ENCODE measurements around the gene RIPOR3.

DNA sequence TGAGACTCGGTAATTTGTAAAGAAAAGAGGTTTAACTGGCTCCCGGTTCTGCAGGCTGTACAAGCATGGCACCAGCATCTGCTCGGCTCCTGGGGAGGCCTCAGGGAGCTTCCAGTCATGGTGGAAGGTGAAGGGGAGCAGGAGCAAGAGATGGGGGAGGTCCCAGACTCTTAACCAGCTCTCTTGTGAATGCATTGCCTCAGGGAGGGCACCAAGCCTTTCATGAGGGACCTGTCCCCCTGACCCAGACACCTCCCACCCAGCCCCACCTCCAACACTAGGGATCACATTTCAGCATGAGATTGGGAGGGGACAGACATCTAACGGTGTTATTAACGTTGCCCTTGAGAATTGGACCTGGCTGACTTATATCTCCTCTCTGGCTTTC, 112.6 kb downstream of the RIPOR3 start:
- TF ChIP-seq EP300 (IDR thresholded peaks at IDR 0.05), result no peak
- TF ChIP-seq, protein P1, sequence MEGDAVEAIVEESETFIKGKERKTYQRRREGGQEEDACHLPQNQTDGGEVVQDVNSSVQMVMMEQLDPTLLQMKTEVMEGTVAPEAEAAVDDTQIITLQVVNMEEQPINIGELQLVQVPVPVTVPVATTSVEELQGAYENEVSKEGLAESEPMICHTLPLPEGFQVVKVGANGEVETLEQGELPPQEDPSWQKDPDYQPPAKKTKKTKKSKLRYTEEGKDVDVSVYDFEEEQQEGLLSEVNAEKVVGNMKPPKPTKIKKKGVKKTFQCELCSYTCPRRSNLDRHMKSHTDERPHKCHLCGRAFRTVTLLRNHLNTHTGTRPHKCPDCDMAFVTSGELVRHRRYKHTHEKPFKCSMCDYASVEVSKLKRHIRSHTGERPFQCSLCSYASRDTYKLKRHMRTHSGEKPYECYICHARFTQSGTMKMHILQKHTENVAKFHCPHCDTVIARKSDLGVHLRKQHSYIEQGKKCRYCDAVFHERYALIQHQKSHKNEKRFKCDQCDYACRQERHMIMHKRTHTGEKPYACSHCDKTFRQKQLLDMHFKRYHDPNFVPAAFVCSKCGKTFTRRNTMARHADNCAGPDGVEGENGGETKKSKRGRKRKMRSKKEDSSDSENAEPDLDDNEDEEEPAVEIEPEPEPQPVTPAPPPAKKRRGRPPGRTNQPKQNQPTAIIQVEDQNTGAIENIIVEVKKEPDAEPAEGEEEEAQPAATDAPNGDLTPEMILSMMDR (IDR thresholded peaks at IDR 0.05), result no peak
- TF ChIP-seq POLR2A (IDR thresholded peaks at IDR 0.05; ENCODE audit: low read depth), result no peak
